ENCODE results near the gene KCNH1.

Gene KCNH1

DNA sequence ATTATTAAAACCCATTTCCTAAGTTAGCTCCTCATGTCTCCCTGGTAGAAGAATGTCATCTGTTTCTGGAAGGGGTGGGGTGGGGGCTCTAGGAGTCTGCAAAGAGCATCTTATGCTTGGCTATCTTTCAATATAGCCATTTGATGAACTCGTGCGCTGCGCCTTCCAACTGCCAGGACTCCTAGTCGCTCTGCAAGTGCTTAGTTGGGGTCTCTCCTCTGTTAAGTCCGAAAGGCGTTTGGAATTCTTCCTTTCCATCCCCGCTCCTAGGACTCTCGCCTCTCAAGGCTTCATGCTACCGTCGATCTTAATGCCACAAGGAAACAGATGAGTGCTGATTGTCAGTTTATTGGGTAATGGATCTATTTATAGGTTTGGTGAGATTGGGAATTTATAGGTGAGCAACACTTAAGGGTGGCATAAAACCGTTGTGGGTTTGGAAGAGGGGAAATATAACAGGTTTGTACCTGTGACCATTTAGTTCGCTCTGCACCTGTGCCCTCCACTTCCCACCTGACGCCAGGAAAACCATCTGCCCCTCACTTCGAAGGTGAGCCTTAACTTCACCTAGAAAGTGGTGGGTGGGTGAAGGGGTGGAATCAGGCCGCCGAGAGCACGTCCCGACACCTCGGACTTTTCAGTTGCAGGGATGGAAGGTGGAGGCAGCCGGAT lies 1.1 kb downstream of the KCNH1 start:
- Histone ChIP-seq H3K27me3 (ENCODE audit: low read depth) (peaks cover 45% of the 10 kb centered on the region), H3K4me1 (no peaks in the 10 kb centered on the region), H3K36me3 (replicated peaks) (no peaks in the 10 kb centered on the region), H3K9me3 (no peaks in the 10 kb centered on the region), H3K4me3 (no peak overlapping the region)
- DNase-seq (ENCODE audit: low spot score in 2 of 2): no peak
- in situ Hi-C loops (cut with MboI; ENCODE audit: low sequenced_read_pairs): loop anchor here (10.0 to 25.0 kb wide), 3 partner anchors 546 to 718 kb away; no protein-coding TSS in a partner anchor

DNA sequence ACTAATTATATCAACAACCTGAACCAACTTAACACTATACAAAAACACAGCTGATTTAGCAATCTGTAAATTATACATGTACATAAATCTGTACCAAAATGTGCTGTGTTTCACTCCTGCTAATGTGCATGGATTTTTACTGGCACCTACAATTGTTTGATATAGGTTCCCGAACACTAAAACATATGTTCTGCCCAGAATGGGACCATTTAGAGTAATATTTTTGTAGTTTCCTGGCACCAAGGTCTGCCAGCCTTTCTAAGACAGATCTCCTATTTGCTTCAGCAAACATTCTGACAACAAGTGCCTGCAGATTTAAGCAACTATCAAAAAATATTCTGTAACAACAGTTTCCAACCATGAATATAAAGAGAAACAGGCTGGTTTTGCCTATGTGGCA lies 4.2 kb downstream of the KCNH1 start:
- no peaks in the 10 kb centered on the region for H3K4me1 ChIP-seq
- in situ Hi-C loops (cut with MboI; ENCODE audit: low sequenced_read_pairs): loop anchor here (10.0 to 25.0 kb wide), 3 partner anchors 542 to 715 kb away; no protein-coding TSS in a partner anchor
- peaks cover 43% of the 10 kb centered on the region for H3K27me3 ChIP-seq (ENCODE audit: low read depth)
- no peaks in the 10 kb centered on the region for H3K36me3 ChIP-seq (replicated peaks)
- H3K9me3 ChIP-seq: no peaks in the 10 kb centered on the region
- DNase-seq (ENCODE audit: low spot score in 2 of 2): no peak
- H3K4me3 ChIP-seq: no peak overlapping the region

DNA sequence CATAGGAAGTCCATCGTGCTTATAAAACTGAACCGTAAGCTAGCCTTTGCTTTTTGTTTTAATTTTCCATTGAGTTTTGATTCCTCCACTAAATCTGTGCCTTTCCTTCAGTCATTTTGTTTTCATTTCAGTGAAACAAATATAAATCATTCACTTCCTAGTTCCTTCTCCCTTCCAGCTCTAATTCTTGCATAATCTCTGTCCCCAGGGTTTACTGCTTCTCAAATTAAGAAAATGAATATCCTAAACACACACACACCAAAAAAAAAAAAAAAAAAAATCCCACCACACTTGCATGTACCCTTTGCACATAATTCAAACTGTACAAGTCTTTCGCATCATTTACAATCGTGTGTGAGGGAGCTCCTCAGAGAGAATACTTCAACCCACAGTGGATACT lies 6.8 kb downstream of the KCNH1 start:
- DNase-seq (ENCODE audit: low spot score in 2 of 2): no peak
- Histone ChIP-seq H3K4me1 (no peaks in the 10 kb centered on the region), H3K9me3 (no peaks in the 10 kb centered on the region), H3K36me3 (replicated peaks) (no peaks in the 10 kb centered on the region), H3K27me3 (ENCODE audit: low read depth) (peaks cover 25% of the 10 kb centered on the region), H3K4me3 (no peak overlapping the region)
- in situ Hi-C loops (cut with MboI; ENCODE audit: low sequenced_read_pairs): loop anchor here (25.0 kb wide), 1 partner anchor 540 kb away; no protein-coding TSS in a partner anchor

DNA sequence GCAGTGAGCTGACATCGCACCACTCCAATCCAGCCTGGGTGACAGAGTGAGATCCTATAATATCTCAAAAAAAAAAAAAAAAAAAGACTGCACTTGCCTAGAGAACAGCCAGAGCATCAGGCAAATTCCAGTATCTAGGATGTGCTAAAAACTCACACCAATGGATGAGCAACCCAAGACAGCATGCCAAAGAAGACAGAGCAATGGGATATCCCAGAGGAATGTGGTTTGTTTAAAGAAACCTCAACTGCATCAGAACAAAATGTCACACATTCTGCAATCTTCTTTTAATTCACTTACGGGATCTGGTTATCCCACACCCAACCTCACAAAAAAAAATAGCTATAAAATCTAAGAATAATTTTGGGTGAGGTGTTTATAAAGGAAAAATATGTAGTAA lies 7.3 kb downstream of the KCNH1 start:
- H3K27me3 ChIP-seq (ENCODE audit: low read depth): peaks cover 20% of the 10 kb centered on the region

DNA sequence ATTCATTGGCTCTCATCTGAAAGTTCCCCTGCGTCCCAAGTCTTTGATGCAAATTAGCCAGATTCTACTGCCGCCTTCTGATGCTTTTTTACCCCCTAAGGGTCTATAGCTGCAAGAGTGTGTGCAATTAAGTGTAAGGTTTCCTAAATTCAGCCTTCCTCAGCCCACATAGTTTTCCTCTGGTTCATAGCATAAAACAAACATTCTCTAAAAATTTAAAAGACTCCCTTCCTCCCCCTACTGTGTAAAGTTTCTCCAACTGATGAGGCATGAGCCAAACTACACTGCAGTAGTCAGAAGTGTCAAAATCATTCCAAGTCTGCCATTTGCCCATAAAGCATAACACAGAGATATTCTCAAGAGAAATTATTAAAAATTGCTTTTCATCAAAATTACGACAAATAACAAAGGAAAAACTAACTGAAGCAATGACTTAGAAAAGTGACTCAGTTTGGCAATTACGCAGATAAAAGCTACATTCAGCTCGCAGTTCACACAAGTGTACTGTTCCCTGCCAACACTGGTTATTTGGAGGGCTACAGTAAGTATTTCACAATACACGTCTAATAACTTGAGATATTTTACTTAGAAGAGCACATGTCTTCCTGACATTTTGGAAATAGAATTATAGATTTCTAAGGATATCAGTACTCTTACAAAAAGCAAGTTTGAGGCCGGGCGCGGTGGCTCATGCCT lies 15.4 kb downstream of the KCNH1 start:
- in situ Hi-C loops (cut with MboI; ENCODE audit: low sequenced_read_pairs): no loop called here
- H3K36me3 ChIP-seq (replicated peaks): no peaks in the 10 kb centered on the region
- no peaks in the 10 kb centered on the region for H3K4me1 ChIP-seq
- DNase-seq (ENCODE audit: low spot score in 2 of 2): no peak
- no peaks in the 10 kb centered on the region for H3K9me3 ChIP-seq
- H3K27me3 ChIP-seq (ENCODE audit: low read depth): no peaks in the 10 kb centered on the region
- H3K4me3 ChIP-seq: no peak overlapping the region

More for the DNA sequence above, 7.3 kb downstream of the KCNH1 start:
- in situ Hi-C loops (cut with MboI; ENCODE audit: low sequenced_read_pairs): loop anchor here (25.0 kb wide), 1 partner anchor 539 kb away; no protein-coding TSS in a partner anchor
- DNase-seq (ENCODE audit: low spot score in 2 of 2): no peak
- no peak overlapping the region for H3K4me3 ChIP-seq
- no peaks in the 10 kb centered on the region for H3K9me3 ChIP-seq
- no peaks in the 10 kb centered on the region for H3K4me1 ChIP-seq
- H3K36me3 ChIP-seq (replicated peaks): no peaks in the 10 kb centered on the region

DNA sequence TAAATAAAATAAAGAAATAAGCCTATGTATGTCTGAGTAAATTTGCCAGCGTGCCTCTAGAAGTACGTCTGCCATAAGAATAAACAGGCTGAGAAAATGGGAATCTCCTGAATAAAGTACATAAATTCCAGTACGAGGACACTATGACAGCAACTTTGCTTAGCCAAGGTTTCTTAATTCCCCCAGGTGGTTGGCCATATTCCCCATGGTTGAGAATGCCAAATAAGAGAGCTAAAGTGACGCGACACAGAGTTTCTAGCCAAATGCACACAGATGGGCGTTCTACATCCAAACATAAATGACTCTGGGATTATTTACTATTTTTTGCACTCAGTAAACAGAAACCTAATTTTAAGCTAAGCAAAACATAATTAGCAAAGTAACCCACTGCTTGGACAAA lies 19.5 kb downstream of the KCNH1 start:
- H3K36me3 ChIP-seq (replicated peaks): no peaks in the 10 kb centered on the region
- no peaks in the 10 kb centered on the region; the same call in 1 of the 2 replicates for H3K27me3 ChIP-seq (ENCODE audit: low read depth)
- in situ Hi-C loops (cut with MboI; ENCODE audit: low sequenced_read_pairs): no loop called here
- DNase-seq (ENCODE audit: low spot score in 2 of 2): no peak
- H3K4me1 ChIP-seq: no peaks in the 10 kb centered on the region
- no peak overlapping the region for H3K4me3 ChIP-seq
- H3K9me3 ChIP-seq: no peaks in the 10 kb centered on the region

DNA sequence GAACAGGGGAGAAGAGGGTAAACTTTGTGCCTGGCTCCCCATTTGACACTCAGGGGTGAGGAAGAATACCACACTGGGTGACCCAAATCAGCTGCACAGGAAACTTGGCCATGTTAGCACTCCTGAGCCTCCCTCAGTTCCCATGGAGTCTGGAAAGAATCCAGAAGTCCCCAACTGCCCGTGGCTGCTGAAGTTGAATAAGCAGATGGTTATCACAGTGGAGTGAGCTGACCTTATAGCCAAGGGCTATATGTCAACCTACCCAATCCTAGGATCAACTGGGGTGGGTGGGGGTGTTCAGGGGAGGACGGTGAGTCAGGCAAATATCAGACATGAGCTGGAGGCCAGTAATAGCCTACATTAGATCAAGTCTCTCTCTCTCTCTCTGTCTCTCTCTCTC lies 20.4 kb downstream of the KCNH1 start:
- DNase-seq (ENCODE audit: low spot score in 2 of 2): no peak
- no peak overlapping the region for H3K4me3 ChIP-seq
- no peaks in the 10 kb centered on the region for H3K4me1 ChIP-seq
- in situ Hi-C loops (cut with MboI; ENCODE audit: low sequenced_read_pairs): no loop called here
- no peaks in the 10 kb centered on the region for H3K9me3 ChIP-seq
- no peaks in the 10 kb centered on the region; the same call in 1 of the 2 replicates for H3K27me3 ChIP-seq (ENCODE audit: low read depth)
- no peaks in the 10 kb centered on the region for H3K36me3 ChIP-seq (replicated peaks)

DNA sequence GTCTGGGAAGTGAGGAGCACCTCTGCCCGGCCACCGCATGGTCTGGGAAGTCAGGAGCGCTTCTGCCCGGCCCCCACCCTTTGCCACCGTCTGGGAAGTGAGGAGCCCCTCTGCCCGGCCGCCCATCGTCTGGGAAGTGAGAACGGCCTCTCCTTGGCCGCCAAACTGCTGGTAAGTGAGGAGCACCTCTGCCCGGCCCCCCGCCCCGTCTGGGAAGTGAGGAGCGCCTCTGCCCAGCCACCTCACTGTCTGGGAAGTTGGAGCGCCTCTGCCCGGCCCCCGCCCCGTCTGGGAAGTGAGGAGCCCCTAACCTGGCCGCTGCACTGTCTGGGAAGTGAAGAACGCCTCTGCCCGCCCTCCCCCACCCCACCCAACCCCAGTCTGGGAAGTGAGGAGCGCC lies 22.6 kb downstream of the KCNH1 start:
- Histone ChIP-seq H3K27me3 (ENCODE audit: low read depth) (no peaks in the 10 kb centered on the region; the same call in 1 of the 2 replicates), H3K36me3 (replicated peaks) (no peaks in the 10 kb centered on the region)
- in situ Hi-C loops (cut with MboI; ENCODE audit: low sequenced_read_pairs): no loop called here

DNA sequence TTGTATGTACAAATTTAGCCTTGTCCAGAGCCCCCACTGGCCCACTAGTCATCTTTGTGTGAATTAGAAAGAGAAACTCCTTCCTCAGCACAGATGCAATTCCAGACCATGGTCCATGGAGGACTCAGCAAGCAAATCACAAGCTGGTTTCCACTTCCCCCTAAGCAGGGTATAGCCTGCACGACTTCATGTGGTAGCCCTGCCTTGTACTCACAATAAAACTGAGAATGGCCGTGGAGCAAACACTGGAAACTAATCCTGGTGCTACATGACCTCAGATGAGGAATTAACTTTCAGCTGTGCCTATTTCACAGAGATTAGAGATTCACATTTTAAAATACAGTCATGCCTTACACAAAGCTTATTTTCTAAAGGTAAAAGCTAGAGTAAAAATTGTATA lies 32.5 kb downstream of the KCNH1 start:
- no peaks in the 10 kb centered on the region; the same call in 1 of the 2 replicates for H3K27me3 ChIP-seq (ENCODE audit: low read depth)
- in situ Hi-C loops (cut with MboI; ENCODE audit: low sequenced_read_pairs): no loop called here

More for the DNA sequence above, 22.6 kb downstream of the KCNH1 start:
- H3K4me1 ChIP-seq: no peaks in the 10 kb centered on the region
- no peaks in the 10 kb centered on the region for H3K9me3 ChIP-seq
- no peak overlapping the region for H3K4me3 ChIP-seq
- no peak for DNase-seq (ENCODE audit: low spot score in 2 of 2)

DNA sequence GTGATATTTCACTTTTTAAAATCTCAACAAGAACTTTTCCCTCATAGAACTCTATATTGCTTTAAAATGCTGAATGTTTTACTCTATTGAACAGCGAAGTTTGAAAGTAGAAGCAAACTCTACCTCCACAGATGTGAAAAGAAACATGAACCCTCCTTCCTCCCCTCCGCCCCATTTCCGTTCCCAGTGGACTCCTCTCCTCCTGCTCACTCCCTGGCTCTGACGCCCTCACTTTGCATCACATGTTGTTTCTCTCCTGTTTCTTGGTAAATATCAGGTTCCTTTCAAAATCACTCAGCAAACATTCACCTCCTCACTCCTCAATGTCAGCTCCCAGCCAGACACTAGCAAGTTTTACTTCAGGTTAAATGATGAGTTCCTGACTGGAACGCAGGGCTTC lies 34.6 kb downstream of the KCNH1 start:
- DNase-seq (ENCODE audit: low spot score in 2 of 2): no peak
- H3K4me1 ChIP-seq: no peaks in the 10 kb centered on the region
- no peaks in the 10 kb centered on the region for H3K9me3 ChIP-seq
- in situ Hi-C loops (cut with MboI; ENCODE audit: low sequenced_read_pairs): no loop called here
- no peaks in the 10 kb centered on the region for H3K36me3 ChIP-seq (replicated peaks)
- H3K4me3 ChIP-seq: no peak overlapping the region
- H3K27me3 ChIP-seq (ENCODE audit: low read depth): no peaks in the 10 kb centered on the region

More for the DNA sequence above, 32.5 kb downstream of the KCNH1 start:
- no peak for DNase-seq (ENCODE audit: low spot score in 2 of 2)
- H3K36me3 ChIP-seq (replicated peaks): no peaks in the 10 kb centered on the region
- H3K4me3 ChIP-seq: no peak overlapping the region
- no peaks in the 10 kb centered on the region for H3K4me1 ChIP-seq
- no peaks in the 10 kb centered on the region for H3K9me3 ChIP-seq

DNA sequence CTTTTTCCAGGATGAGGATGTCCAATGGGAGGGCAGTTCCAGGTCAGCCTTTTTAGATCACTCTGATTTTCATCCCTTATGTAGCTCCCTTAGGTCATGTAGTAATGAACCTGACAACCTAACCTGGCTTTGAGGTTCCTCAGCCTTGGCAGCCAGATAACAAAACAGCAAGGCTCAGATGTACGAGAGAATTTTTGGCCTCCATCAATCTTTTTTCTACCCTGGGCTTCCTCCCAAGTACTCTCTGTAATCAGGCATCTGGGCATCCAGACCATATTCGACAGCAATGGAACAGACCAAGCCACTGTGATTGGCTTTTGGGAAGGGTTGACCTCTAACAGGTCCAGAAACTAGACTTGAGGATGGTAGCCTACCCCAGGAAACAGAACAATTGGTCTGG lies 38.6 kb downstream of the KCNH1 start:
- no peaks in the 10 kb centered on the region for H3K36me3 ChIP-seq (replicated peaks)
- H3K27me3 ChIP-seq (ENCODE audit: low read depth): no peaks in the 10 kb centered on the region
- H3K4me1 ChIP-seq: no peaks in the 10 kb centered on the region
- in situ Hi-C loops (cut with MboI; ENCODE audit: low sequenced_read_pairs): no loop called here
- no peak for DNase-seq (ENCODE audit: low spot score in 2 of 2)
- H3K9me3 ChIP-seq: no peaks in the 10 kb centered on the region
- H3K4me3 ChIP-seq: no peak overlapping the region

DNA sequence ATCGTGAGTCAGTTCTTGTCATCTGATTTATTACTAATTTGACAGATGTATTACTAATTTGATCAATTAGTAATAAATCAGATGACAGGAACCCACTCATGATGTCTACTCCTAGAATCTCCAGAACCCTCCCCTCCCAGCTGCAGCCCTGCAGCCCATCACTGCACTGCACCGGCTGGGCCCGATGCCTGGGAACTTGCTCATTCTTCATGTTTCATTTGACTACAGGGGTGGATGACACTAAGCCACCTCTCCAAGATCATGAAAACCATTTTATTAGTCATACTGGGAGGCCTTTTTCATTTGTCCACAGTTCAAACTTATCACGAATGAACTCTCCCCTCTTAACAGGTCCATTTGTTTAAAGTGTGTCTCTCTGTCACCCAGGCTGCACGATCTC lies 41.0 kb downstream of the KCNH1 start:
- peaks cover 7% of the 10 kb centered on the region; the same call in 1 of the 2 replicates for H3K27me3 ChIP-seq (ENCODE audit: low read depth)
- no peaks in the 10 kb centered on the region for H3K4me1 ChIP-seq
- no peak overlapping the region for H3K4me3 ChIP-seq
- no peaks in the 10 kb centered on the region for H3K36me3 ChIP-seq (replicated peaks)
- in situ Hi-C loops (cut with MboI; ENCODE audit: low sequenced_read_pairs): no loop called here
- no peaks in the 10 kb centered on the region for H3K9me3 ChIP-seq
- no peak for DNase-seq (ENCODE audit: low spot score in 2 of 2)

DNA sequence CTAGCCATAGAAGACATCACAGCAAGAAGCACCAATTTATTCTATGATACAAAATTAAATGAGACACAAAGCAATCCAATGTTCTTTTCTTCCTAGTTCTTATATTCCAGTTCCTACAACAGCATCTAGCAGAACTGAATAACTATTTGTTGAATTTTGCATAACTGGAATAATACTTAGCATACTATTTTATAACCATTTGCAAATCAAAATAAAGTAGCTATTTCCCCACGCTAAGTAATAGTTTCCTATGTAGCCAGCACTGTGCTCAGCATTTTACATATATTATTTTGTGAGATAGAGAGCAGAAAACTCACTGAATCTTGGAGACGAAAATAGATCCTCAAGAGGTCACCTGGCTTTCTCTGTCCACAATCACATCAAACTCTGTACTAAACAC lies 42.1 kb downstream of the KCNH1 start:
- Histone ChIP-seq H3K4me1 (no peaks in the 10 kb centered on the region), H3K4me3 (no peak overlapping the region), H3K27me3 (ENCODE audit: low read depth) (peaks cover 7% of the 10 kb centered on the region; the same call in 1 of the 2 replicates), H3K36me3 (replicated peaks) (no peaks in the 10 kb centered on the region), H3K9me3 (no peaks in the 10 kb centered on the region)
- no peak for DNase-seq (ENCODE audit: low spot score in 2 of 2)
- in situ Hi-C loops (cut with MboI; ENCODE audit: low sequenced_read_pairs): no loop called here

DNA sequence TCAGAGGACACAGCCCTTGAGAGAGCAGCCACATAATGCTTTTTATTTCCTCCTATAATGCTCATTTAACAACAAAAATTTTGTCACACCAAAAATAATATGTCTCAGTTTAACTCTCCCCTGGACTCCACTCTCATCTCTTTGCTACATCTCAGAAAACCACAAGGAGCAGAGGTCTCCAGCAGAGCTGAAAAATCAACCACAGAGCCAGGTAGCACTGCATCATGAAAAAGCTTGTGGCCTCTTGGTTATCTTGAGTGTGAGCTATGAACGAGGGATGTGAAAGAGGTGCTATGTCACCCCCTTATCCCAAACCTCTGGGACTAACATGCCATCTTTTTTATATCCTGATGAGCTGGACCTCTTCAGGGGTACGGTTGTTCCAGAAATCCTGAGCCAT lies 44.4 kb downstream of the KCNH1 start:
- H3K9me3 ChIP-seq: no peaks in the 10 kb centered on the region
- no peaks in the 10 kb centered on the region for H3K36me3 ChIP-seq (replicated peaks)
- in situ Hi-C loops (cut with MboI; ENCODE audit: low sequenced_read_pairs): no loop called here
- H3K4me3 ChIP-seq: no peak overlapping the region
- H3K4me1 ChIP-seq: no peaks in the 10 kb centered on the region
- H3K27me3 ChIP-seq (ENCODE audit: low read depth): peaks cover 7% of the 10 kb centered on the region; the same call in 1 of the 2 replicates
- no peak for DNase-seq (ENCODE audit: low spot score in 2 of 2)
